Upper lobe of left lung (tissue), 4 donors: ENCODE data around the gene SEC31A.

Experiments
- POLR2AphosphoS5 ChIP-seq, 2 donors: sonication (generic); formaldehyde crosslinking; IDR thresholded peaks; one replicate each; pipeline ENCODE4 v1.5.1; 2017; ENCODE audit warnings: antibody characterized with exemption in 2 of 2
- TF ChIP-seq, protein P1 (sequence below), 6 experiments: fragments of 450-650 bp in 4 of 6; fragments of 200-600 bp in 2 of 6; sonication (generic) in 2 of 6; IDR thresholded peaks; one replicate each; pipeline ENCODE4 v1.5.1; 2016 to 2019; ENCODE audit warnings: antibody characterized with exemption in 6 of 6

DNA sequence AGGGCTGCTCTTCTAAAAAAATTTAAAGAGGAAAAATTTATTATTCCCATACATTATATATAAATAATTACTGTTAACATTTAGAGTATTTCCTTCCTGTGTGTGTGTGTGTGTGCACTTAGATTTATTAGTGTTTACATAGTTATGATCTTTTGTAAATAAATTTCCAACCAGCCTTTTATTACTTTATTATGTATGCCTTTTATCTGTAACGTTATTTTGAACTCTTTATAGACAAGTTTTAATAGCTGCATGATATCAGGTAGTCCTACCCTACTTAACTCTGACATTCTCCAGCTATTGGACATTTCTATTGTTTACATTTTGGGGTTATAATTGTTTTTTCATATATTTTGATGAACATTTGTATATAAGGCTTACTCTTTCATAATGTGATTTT, 18.4 kb upstream of the SEC31A start:
- no peak for TF ChIP-seq POLR2AphosphoS5 (IDR thresholded peaks at IDR 0.05)
- TF ChIP-seq, protein P1, sequence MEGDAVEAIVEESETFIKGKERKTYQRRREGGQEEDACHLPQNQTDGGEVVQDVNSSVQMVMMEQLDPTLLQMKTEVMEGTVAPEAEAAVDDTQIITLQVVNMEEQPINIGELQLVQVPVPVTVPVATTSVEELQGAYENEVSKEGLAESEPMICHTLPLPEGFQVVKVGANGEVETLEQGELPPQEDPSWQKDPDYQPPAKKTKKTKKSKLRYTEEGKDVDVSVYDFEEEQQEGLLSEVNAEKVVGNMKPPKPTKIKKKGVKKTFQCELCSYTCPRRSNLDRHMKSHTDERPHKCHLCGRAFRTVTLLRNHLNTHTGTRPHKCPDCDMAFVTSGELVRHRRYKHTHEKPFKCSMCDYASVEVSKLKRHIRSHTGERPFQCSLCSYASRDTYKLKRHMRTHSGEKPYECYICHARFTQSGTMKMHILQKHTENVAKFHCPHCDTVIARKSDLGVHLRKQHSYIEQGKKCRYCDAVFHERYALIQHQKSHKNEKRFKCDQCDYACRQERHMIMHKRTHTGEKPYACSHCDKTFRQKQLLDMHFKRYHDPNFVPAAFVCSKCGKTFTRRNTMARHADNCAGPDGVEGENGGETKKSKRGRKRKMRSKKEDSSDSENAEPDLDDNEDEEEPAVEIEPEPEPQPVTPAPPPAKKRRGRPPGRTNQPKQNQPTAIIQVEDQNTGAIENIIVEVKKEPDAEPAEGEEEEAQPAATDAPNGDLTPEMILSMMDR (IDR thresholded peaks at IDR 0.05), result no peak
